ENCODE results near the gene CNTRL.

Gene CNTRL

GRCh38 chr9:121182101-121182836 lies 107.5 kb downstream of the CNTRL start:
- peak; percentile 14 for DNase-seq

- DNase-seq = no peak
Measured at GRCh38 chr9:121182989-121183388, 108.2 kb downstream of the CNTRL start.

GRCh38 chr9:121183666-121184423 lies 109.1 kb downstream of the CNTRL start:
- DNase-seq = no peak

GRCh38 chr9:121184463-121184862 lies 109.7 kb downstream of the CNTRL start:
- no peak for DNase-seq

- DNase-seq = no peak
Measured at GRCh38 chr9:121185178-121185745, 110.5 kb downstream of the CNTRL start.

- DNase-seq = no peak
Measured at GRCh38 chr9:121185774-121186403, 111.1 kb downstream of the CNTRL start.

GRCh38 chr9:121187636-121188305 lies 113.0 kb downstream of the CNTRL start:
- DNase-seq = no peak

- DNase-seq = no peak
Measured at GRCh38 chr9:121189006-121189405, 114.3 kb downstream of the CNTRL start.

- DNase-seq = no peak
Measured at GRCh38 chr9:121189660-121190059, 114.9 kb downstream of the CNTRL start.

- no peak for DNase-seq
Measured at GRCh38 chr9:121191235-121191634, 116.5 kb downstream of the CNTRL start.

- no peak for DNase-seq
Measured at GRCh38 chr9:121192518-121192917, 117.8 kb downstream of the CNTRL start.

- peak; percentile 24 for DNase-seq
Measured at GRCh38 chr9:121192959-121193640, 118.3 kb downstream of the CNTRL start.

GRCh38 chr9:121194730-121195129 lies 120.0 kb downstream of the CNTRL start:
- DNase-seq = peak; percentile 12

GRCh38 chr9:121196389-121196788 lies 121.6 kb downstream of the CNTRL start:
- peak; percentile 44 for DNase-seq

GRCh38 chr9:121197132-121197531 lies 122.4 kb downstream of the CNTRL start:
- DNase-seq = no peak

- DNase-seq = no peak
Measured at GRCh38 chr9:121198512-121199042, 123.8 kb downstream of the CNTRL start.

GRCh38 chr9:121199921-121200320 lies 125.2 kb downstream of the CNTRL start:
- no peak for DNase-seq

GRCh38 chr9:121200356-121200755 lies 125.6 kb downstream of the CNTRL start:
- DNase-seq = no peak

GRCh38 chr9:121201045-121201737 lies 126.4 kb downstream of the CNTRL start:
- DNase-seq = peak; percentile 74

GRCh38 chr9:121201738-121202533 lies 127.2 kb downstream of the CNTRL start, which contains the start of gene RAB14:
RAB14 (minus strand) TSS chr9:121201869; CDS start chr9:121193412, 8,457 bp downstream.
- DNase-seq = peak; percentile 99
